GM23338 (cell line): ENCODE data around the gene WSCD2. TPM values are rescaled to one million over a fixed set of nuclear protein-coding genes. Genes with fewer than 3 reads are reported as not detected.

ENCODE experiments used
- ATAC-seq: fragments of 200-7000 bp; cut with Tn5 transposase; 3 replicates; pipeline ENCODE4 v1.9.1; 2020
- DNase-seq: peaks from one replicate; pipeline ENCODE4 v3.0.0-alpha.2; 2015; ENCODE audit warnings: low spot score
- H2AFZ ChIP-seq: fragments of 200-600 bp; sonication (generic); 2 replicates; pipeline ENCODE4 v1.8.0; 2016; ENCODE audit warnings: antibody characterized with exemption, mild to moderate bottlenecking, moderate library complexity
- H3F3A ChIP-seq: fragments of 200-600 bp; sonication (generic); replicated peaks from 2 replicates; pipeline ENCODE4 v1.8.0; 2017; ENCODE audit warnings: antibody characterized with exemption, mixed run types, low read depth
- H3K27ac ChIP-seq: fragments of 200-600 bp; sonication (generic); 2 replicates; pipeline ENCODE4 v1.6.1; 2016; ENCODE audit warnings: low read depth
- H3K27me3 ChIP-seq: fragments of 200-600 bp; sonication (generic); 2 replicates; pipeline ENCODE4 v1.8.0; 2016; ENCODE audit warnings: mild to moderate bottlenecking, mixed run types, moderate library complexity; ENCODE audit not compliant: insufficient read depth
- H3K36me3 ChIP-seq: fragments of 200-600 bp; sonication (generic); 2 replicates; pipeline ENCODE4 v1.8.0; 2016; ENCODE audit warnings: mild to moderate bottlenecking; ENCODE audit not compliant: insufficient read depth
- H3K4me1 ChIP-seq: fragments of 200-600 bp; sonication (generic); 2 replicates; pipeline ENCODE4 v1.8.0; 2016; ENCODE audit warnings: mild to moderate bottlenecking, moderate library complexity; ENCODE audit not compliant: insufficient read depth
- H3K4me2 ChIP-seq: fragments of 200-600 bp; sonication (generic); 2 replicates; pipeline ENCODE4 v1.7.1; 2017; ENCODE audit warnings: mixed run types
- H3K4me3 ChIP-seq: fragments of 200-600 bp; sonication (generic); 2 replicates; pipeline ENCODE4 v1.6.1; 2016; ENCODE audit warnings: mixed run types
- H3K79me2 ChIP-seq: fragments of 200-600 bp; sonication (generic); replicated peaks from 2 replicates; pipeline ENCODE4 v1.8.0; 2017; ENCODE audit warnings: mild to moderate bottlenecking; ENCODE audit not compliant: insufficient read depth
- H3K9me2 ChIP-seq: fragments of 200-600 bp; sonication (generic); 2 replicates; pipeline ENCODE4 v1.8.0; 2017; ENCODE audit not compliant: insufficient read depth
- H4K20me1 ChIP-seq: fragments of 200-600 bp; sonication (generic); replicated peaks from 2 replicates; pipeline ENCODE4 v1.8.0; 2017; ENCODE audit warnings: mild to moderate bottlenecking; ENCODE audit not compliant: insufficient read depth
- H3K27ac Mint-ChIP-seq: 2 replicates; pipeline ENCODE4 v1.8.0; 2020; ENCODE audit warnings: inconsistent platforms, mild to moderate bottlenecking, moderate library complexity, mixed read lengths
- H3K27me3 Mint-ChIP-seq: 3 replicates; pipeline ENCODE4 v1.8.0; 2022; ENCODE audit warnings: low read depth, mild to moderate bottlenecking, moderate library complexity, mixed read lengths, inconsistent platforms; ENCODE audit not compliant: insufficient read depth, poor library complexity
- H3K36me3 Mint-ChIP-seq: 3 replicates; pipeline ENCODE4 v1.8.0; 2021; ENCODE audit warnings: low read depth, mild to moderate bottlenecking, inconsistent platforms, moderate library complexity, mixed read lengths
- H3K4me1 Mint-ChIP-seq: 3 replicates; pipeline ENCODE4 v1.8.0; 2020; ENCODE audit warnings: mild to moderate bottlenecking, inconsistent platforms, mixed read lengths
- H3K4me3 Mint-ChIP-seq: 3 replicates; pipeline ENCODE4 v1.8.0; 2021; ENCODE audit warnings: moderate library complexity, mild to moderate bottlenecking, inconsistent platforms, mixed read lengths
- H3K9me3 Mint-ChIP-seq: 3 replicates; pipeline ENCODE4 v1.8.0; 2020; ENCODE audit warnings: moderate library complexity, mild to moderate bottlenecking, inconsistent platforms, mixed read lengths
- CREB1 ChIP-seq: fragments of 250-450 bp; sonication (Bioruptor Pico); IDR thresholded peaks from 2 replicates; pipeline ENCODE4 v1.5.0; 2020; ENCODE audit warnings: low read depth, mild to moderate bottlenecking, moderate library complexity
- EZH2phosphoT487 ChIP-seq: fragments of 200-600 bp; sonication (generic); IDR thresholded peaks from one replicate; pipeline ENCODE4 v1.8.1; 2018; ENCODE audit warnings: antibody characterized with exemption; ENCODE audit not compliant: unreplicated experiment
- JUNB ChIP-seq: IDR thresholded peaks from one replicate; pipeline ENCODE4 v1.6.1; 2016; ENCODE audit warnings: antibody characterized with exemption; ENCODE audit not compliant: unreplicated experiment
- NANOG ChIP-seq: IDR thresholded peaks from 2 replicates; pipeline ENCODE4 v1.6.1; 2016; ENCODE audit warnings: antibody characterized with exemption, borderline replicate concordance
- POLR2AphosphoS5 ChIP-seq: IDR thresholded peaks from 2 replicates; pipeline ENCODE4 v1.6.1; 2016; ENCODE audit warnings: antibody characterized with exemption, low read depth
- STAT1 ChIP-seq: IDR thresholded peaks from one replicate; pipeline ENCODE4 v1.6.1; 2016; ENCODE audit warnings: antibody characterized with exemption; ENCODE audit not compliant: unreplicated experiment
- polyA plus RNA-seq: library from polyadenylated mRNA; unstranded; fragments of >200 nt; fragmentation: Nextera tagmentation; extraction: Ambion mirVana; gene quantifications from 2 replicates; pipeline ENCODE4 v1.2.1, GENCODE V29; 2016
- total RNA-seq: library from RNA; depleted of rRNA; stranded (reverse); fragments of >200 nt; shearing (Covaris generic); gene quantifications from 2 replicates; pipeline ENCODE4 v1.2.3, GENCODE V29; 2014
- TF ChIP-seq, protein P1 (sequence below): IDR thresholded peaks from one replicate; pipeline ENCODE4 v1.6.1; 2018; ENCODE audit warnings: antibody characterized with exemption; ENCODE audit not compliant: unreplicated experiment
- TF ChIP-seq, protein P2 (sequence below), 2 experiments: fragments of 200-600 bp in 1 of 2; sonication (generic) in 1 of 2; conservative IDR thresholded peaks; 2 replicates each; pipeline versions ENCODE4 v1.5.1 to v1.6.1; 2016 to 2017; ENCODE audit warnings: antibody characterized with exemption in 2 of 2, low read depth in 2 of 2, mild to moderate bottlenecking in 2 of 2, moderate library complexity in 1 of 2
- TF ChIP-seq, protein P3 (sequence below): IDR thresholded peaks from 2 replicates; pipeline ENCODE4 v1.6.1; 2016; ENCODE audit warnings: antibody characterized with exemption
- TF ChIP-seq, protein P4 (sequence below): fragments of 250-450 bp; sonication (Bioruptor Pico); IDR thresholded peaks from 2 replicates; pipeline ENCODE4 v1.5.0; 2020; ENCODE audit warnings: mild to moderate bottlenecking, moderate library complexity

The WSCD2 gene
- total and polyA plus RNA-seq, 2 experiments from 2014 or later: 0.66 to 3.1 TPM

DNA sequence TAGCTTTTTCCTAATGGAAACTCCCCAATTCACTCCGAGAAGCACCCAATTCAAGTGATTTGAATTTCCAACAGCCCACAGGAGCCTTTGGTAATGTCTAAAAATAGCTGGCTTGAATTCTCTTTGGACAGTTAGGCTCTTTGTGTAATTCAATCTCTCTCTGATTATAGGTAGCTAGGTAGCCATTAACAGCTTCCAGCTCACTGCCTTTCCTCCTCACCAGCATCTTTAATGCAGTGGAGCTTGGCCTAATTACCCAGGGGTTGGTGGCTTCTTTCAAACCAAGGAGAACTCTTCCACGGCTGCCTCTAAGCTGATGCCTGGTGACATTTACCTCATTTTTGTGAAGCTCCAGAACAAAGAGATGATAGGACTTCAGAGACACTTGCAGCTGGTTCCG is 86.4 kb downstream of the WSCD2 start:
- peaks cover 18% of the 10 kb centered on the region for H3K4me1 ChIP-seq
- no peak overlapping the region for H3K4me2 ChIP-seq
- H3K4me3 Mint-ChIP-seq: no peak overlapping the region
- no peak for TF ChIP-seq STAT1
- no peak for TF ChIP-seq NANOG
- TF ChIP-seq, protein P1, sequence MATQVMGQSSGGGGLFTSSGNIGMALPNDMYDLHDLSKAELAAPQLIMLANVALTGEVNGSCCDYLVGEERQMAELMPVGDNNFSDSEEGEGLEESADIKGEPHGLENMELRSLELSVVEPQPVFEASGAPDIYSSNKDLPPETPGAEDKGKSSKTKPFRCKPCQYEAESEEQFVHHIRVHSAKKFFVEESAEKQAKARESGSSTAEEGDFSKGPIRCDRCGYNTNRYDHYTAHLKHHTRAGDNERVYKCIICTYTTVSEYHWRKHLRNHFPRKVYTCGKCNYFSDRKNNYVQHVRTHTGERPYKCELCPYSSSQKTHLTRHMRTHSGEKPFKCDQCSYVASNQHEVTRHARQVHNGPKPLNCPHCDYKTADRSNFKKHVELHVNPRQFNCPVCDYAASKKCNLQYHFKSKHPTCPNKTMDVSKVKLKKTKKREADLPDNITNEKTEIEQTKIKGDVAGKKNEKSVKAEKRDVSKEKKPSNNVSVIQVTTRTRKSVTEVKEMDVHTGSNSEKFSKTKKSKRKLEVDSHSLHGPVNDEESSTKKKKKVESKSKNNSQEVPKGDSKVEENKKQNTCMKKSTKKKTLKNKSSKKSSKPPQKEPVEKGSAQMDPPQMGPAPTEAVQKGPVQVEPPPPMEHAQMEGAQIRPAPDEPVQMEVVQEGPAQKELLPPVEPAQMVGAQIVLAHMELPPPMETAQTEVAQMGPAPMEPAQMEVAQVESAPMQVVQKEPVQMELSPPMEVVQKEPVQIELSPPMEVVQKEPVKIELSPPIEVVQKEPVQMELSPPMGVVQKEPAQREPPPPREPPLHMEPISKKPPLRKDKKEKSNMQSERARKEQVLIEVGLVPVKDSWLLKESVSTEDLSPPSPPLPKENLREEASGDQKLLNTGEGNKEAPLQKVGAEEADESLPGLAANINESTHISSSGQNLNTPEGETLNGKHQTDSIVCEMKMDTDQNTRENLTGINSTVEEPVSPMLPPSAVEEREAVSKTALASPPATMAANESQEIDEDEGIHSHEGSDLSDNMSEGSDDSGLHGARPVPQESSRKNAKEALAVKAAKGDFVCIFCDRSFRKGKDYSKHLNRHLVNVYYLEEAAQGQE: no peak
- TF ChIP-seq, protein P2, sequence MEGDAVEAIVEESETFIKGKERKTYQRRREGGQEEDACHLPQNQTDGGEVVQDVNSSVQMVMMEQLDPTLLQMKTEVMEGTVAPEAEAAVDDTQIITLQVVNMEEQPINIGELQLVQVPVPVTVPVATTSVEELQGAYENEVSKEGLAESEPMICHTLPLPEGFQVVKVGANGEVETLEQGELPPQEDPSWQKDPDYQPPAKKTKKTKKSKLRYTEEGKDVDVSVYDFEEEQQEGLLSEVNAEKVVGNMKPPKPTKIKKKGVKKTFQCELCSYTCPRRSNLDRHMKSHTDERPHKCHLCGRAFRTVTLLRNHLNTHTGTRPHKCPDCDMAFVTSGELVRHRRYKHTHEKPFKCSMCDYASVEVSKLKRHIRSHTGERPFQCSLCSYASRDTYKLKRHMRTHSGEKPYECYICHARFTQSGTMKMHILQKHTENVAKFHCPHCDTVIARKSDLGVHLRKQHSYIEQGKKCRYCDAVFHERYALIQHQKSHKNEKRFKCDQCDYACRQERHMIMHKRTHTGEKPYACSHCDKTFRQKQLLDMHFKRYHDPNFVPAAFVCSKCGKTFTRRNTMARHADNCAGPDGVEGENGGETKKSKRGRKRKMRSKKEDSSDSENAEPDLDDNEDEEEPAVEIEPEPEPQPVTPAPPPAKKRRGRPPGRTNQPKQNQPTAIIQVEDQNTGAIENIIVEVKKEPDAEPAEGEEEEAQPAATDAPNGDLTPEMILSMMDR (conservative IDR thresholded peaks at IDR 0.05; ENCODE audit: low read depth in 2 of 2): no peak
- TF ChIP-seq EZH2phosphoT487: no peak
- TF ChIP-seq, protein P3, sequence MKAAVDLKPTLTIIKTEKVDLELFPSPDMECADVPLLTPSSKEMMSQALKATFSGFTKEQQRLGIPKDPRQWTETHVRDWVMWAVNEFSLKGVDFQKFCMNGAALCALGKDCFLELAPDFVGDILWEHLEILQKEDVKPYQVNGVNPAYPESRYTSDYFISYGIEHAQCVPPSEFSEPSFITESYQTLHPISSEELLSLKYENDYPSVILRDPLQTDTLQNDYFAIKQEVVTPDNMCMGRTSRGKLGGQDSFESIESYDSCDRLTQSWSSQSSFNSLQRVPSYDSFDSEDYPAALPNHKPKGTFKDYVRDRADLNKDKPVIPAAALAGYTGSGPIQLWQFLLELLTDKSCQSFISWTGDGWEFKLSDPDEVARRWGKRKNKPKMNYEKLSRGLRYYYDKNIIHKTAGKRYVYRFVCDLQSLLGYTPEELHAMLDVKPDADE: no peak
- TF ChIP-seq, protein P4, sequence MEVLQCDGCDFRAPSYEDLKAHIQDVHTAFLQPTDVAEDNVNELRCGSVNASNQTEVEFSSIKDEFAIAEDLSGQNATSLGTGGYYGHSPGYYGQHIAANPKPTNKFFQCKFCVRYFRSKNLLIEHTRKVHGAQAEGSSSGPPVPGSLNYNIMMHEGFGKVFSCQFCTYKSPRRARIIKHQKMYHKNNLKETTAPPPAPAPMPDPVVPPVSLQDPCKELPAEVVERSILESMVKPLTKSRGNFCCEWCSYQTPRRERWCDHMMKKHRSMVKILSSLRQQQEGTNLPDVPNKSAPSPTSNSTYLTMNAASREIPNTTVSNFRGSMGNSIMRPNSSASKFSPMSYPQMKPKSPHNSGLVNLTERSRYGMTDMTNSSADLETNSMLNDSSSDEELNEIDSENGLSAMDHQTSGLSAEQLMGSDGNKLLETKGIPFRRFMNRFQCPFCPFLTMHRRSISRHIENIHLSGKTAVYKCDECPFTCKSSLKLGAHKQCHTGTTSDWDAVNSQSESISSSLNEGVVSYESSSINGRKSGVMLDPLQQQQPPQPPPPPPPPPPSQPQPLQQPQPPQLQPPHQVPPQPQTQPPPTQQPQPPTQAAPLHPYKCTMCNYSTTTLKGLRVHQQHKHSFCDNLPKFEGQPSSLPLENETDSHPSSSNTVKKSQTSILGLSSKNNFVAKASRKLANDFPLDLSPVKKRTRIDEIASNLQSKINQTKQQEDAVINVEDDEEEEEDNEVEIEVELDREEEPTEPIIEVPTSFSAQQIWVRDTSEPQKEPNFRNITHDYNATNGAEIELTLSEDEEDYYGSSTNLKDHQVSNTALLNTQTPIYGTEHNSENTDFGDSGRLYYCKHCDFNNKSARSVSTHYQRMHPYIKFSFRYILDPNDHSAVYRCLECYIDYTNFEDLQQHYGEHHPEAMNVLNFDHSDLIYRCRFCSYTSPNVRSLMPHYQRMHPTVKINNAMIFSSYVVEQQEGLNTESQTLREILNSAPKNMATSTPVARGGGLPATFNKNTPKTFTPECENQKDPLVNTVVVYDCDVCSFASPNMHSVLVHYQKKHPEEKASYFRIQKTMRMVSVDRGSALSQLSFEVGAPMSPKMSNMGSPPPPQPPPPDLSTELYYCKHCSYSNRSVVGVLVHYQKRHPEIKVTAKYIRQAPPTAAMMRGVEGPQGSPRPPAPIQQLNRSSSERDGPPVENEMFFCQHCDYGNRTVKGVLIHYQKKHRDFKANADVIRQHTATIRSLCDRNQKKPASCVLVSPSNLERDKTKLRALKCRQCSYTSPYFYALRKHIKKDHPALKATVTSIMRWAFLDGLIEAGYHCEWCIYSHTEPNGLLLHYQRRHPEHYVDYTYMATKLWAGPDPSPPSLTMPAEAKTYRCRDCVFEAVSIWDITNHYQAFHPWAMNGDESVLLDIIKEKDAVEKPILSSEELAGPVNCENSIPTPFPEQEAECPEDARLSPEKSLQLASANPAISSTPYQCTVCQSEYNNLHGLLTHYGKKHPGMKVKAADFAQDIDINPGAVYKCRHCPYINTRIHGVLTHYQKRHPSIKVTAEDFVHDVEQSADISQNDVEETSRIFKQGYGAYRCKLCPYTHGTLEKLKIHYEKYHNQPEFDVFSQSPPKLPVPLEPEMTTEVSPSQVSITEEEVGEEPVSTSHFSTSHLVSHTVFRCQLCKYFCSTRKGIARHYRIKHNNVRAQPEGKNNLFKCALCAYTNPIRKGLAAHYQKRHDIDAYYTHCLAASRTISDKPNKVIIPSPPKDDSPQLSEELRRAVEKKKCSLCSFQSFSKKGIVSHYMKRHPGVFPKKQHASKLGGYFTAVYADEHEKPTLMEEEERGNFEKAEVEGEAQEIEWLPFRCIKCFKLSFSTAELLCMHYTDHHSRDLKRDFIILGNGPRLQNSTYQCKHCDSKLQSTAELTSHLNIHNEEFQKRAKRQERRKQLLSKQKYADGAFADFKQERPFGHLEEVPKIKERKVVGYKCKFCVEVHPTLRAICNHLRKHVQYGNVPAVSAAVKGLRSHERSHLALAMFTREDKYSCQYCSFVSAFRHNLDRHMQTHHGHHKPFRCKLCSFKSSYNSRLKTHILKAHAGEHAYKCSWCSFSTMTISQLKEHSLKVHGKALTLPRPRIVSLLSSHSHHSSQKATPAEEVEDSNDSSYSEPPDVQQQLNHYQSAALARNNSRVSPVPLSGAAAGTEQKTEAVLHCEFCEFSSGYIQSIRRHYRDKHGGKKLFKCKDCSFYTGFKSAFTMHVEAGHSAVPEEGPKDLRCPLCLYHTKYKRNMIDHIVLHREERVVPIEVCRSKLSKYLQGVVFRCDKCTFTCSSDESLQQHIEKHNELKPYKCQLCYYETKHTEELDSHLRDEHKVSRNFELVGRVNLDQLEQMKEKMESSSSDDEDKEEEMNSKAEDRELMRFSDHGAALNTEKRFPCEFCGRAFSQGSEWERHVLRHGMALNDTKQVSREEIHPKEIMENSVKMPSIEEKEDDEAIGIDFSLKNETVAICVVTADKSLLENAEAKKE (CRISPR knock-in tag): no peak
- no peak for TF ChIP-seq JUNB
- no peak for TF ChIP-seq POLR2AphosphoS5
- TF ChIP-seq CREB1 (CRISPR knock-in tag): no peak
- no peaks in the 10 kb centered on the region for H3K9me3 Mint-ChIP-seq
- H2AFZ ChIP-seq: no peak overlapping the region
- DNase-seq (no peak), ATAC-seq (no peak)
- H3F3A ChIP-seq: no peaks in the 10 kb centered on the region
- H4K20me1 ChIP-seq: no peaks in the 10 kb centered on the region
- peaks cover 25% of the 10 kb centered on the region for H3K4me1 Mint-ChIP-seq
- H3K9me2 ChIP-seq: no peaks in the 10 kb centered on the region
- H3K27me3 Mint-ChIP-seq: peaks cover 8% of the 10 kb centered on the region
- H3K36me3 ChIP-seq: no peaks in the 10 kb centered on the region
- no peaks in the 10 kb centered on the region for H3K27me3 ChIP-seq
- no peaks in the 10 kb centered on the region for H3K79me2 ChIP-seq
- H3K27ac Mint-ChIP-seq: no peak overlapping the region
- H3K36me3 Mint-ChIP-seq: no peaks in the 10 kb centered on the region
- no peak overlapping the region for H3K27ac ChIP-seq
- H3K4me3 ChIP-seq: no peak overlapping the region
